ENCODE measurements around the gene TMEM11.

TMEM11 gene

GRCh38 chr17:21210411-21211076 is 3.4 kb downstream of the TMEM11 start:
- no peak for TF ChIP-seq GATA2 (IDR thresholded peaks at IDR 0.05; ENCODE audit: low read depth, low read length)
- no peak for TF ChIP-seq GATA3 (IDR thresholded peaks at IDR 0.05; ENCODE audit: low read depth, low read length)

GRCh38 chr17:21209511-21210175 is 4.3 kb downstream of the TMEM11 start:
- TF ChIP-seq GATA3 (IDR thresholded peaks at IDR 0.05; ENCODE audit: low read depth, low read length) (no peak), GATA2 (IDR thresholded peaks at IDR 0.05; ENCODE audit: low read depth, low read length) (no peak)

- TF ChIP-seq GATA3 (IDR thresholded peaks at IDR 0.05; ENCODE audit: low read depth, low read length) (no peak), GATA2 (IDR thresholded peaks at IDR 0.05; ENCODE audit: low read depth, low read length) (no peak)
Observed at GRCh38 chr17:21208352-21208751, 5.6 kb downstream of the TMEM11 start.

- TF ChIP-seq GATA2 (IDR thresholded peaks at IDR 0.05; ENCODE audit: low read depth, low read length), result no peak
- no peak for TF ChIP-seq GATA3 (IDR thresholded peaks at IDR 0.05; ENCODE audit: low read depth, low read length)
Observed at GRCh38 chr17:21204935-21205334, 9.0 kb downstream of the TMEM11 start.

GRCh38 chr17:21202512-21202911 is 11.4 kb downstream of the TMEM11 start:
- TF ChIP-seq GATA3 (IDR thresholded peaks at IDR 0.05; ENCODE audit: low read depth, low read length), result no peak
- no peak for TF ChIP-seq GATA2 (IDR thresholded peaks at IDR 0.05; ENCODE audit: low read depth, low read length)

- TF ChIP-seq GATA2 (IDR thresholded peaks at IDR 0.05; ENCODE audit: low read depth, low read length) (no peak), GATA3 (IDR thresholded peaks at IDR 0.05; ENCODE audit: low read depth, low read length) (no peak)
Observed at GRCh38 chr17:21201874-21202273, 12.1 kb downstream of the TMEM11 start.

- TF ChIP-seq GATA2 (IDR thresholded peaks at IDR 0.05; ENCODE audit: low read depth, low read length) (0 out of 2 replicates have a peak, but pooled peaks have one; percentile 3), GATA3 (IDR thresholded peaks at IDR 0.05; ENCODE audit: low read depth, low read length) (no peak)
Observed at GRCh38 chr17:21201298-21201595, 12.7 kb downstream of the TMEM11 start.

GRCh38 chr17:21200590-21201297 is 13.2 kb downstream of the TMEM11 start:
- TF ChIP-seq GATA3 (IDR thresholded peaks at IDR 0.05; ENCODE audit: low read depth, low read length) (no peak), GATA2 (IDR thresholded peaks at IDR 0.05; ENCODE audit: low read depth, low read length) (peak; percentile 7; the same call in 1 of the 2 replicates)

GRCh38 chr17:21199856-21200255 is 14.1 kb downstream of the TMEM11 start:
- TF ChIP-seq GATA3 (IDR thresholded peaks at IDR 0.05; ENCODE audit: low read depth, low read length) (no peak), GATA2 (IDR thresholded peaks at IDR 0.05; ENCODE audit: low read depth, low read length) (no peak)

- TF ChIP-seq GATA2 (IDR thresholded peaks at IDR 0.05; ENCODE audit: low read depth, low read length), result no peak
- TF ChIP-seq GATA3 (IDR thresholded peaks at IDR 0.05; ENCODE audit: low read depth, low read length), result no peak
Observed at GRCh38 chr17:21199311-21199710, 14.7 kb downstream of the TMEM11 start.

- no peak for TF ChIP-seq GATA3 (IDR thresholded peaks at IDR 0.05; ENCODE audit: low read depth, low read length)
- no peak for TF ChIP-seq GATA2 (IDR thresholded peaks at IDR 0.05; ENCODE audit: low read depth, low read length)
Observed at GRCh38 chr17:21198411-21198810, 15.6 kb downstream of the TMEM11 start.

GRCh38 chr17:21196126-21196525 is 17.8 kb downstream of the TMEM11 start:
- TF ChIP-seq GATA3 (IDR thresholded peaks at IDR 0.05; ENCODE audit: low read depth, low read length) (no peak), GATA2 (IDR thresholded peaks at IDR 0.05; ENCODE audit: low read depth, low read length) (no peak)

- no peak for TF ChIP-seq GATA2 (IDR thresholded peaks at IDR 0.05; ENCODE audit: low read depth, low read length)
- no peak for TF ChIP-seq GATA3 (IDR thresholded peaks at IDR 0.05; ENCODE audit: low read depth, low read length)
Observed at GRCh38 chr17:21194703-21195102, 19.3 kb downstream of the TMEM11 start.

- TF ChIP-seq GATA3 (IDR thresholded peaks at IDR 0.05; ENCODE audit: low read depth, low read length) (no peak), GATA2 (IDR thresholded peaks at IDR 0.05; ENCODE audit: low read depth, low read length) (no peak)
Observed at GRCh38 chr17:21194226-21194625, 19.7 kb downstream of the TMEM11 start.

GRCh38 chr17:21193031-21193430 is 20.9 kb downstream of the TMEM11 start:
- TF ChIP-seq GATA2 (IDR thresholded peaks at IDR 0.05; ENCODE audit: low read depth, low read length) (no peak), GATA3 (IDR thresholded peaks at IDR 0.05; ENCODE audit: low read depth, low read length) (no peak)

All from SH-SY5Y (cell line).